ENCODE results near the gene ITK. TPM values are rescaled to one million over a fixed set of nuclear protein-coding genes. Genes with fewer than 3 reads are reported as not detected.
A peak's percentile ranks its signal among the peaks of the same experiment; 100 is the strongest.
"Not testable (repeated sequence)": the region's sequence is repeated elsewhere in the genome, so short reads cannot be mapped to it uniquely, and the experiment has no call there.

Gene ITK
- total and polyA plus RNA-seq, 5 donors from 2014 or later, result 146 to 550 (median 169) TPM

- Mint-ChIP-seq H3K9me3 (peaks cover 0 to 10% (median 2%) of the 10 kb centered on the region in 7 donors), H3K27ac (peak overlapping the region; percentile 84 to 92 (median 87)), H3K27me3 (no peaks in the 10 kb centered on the region), H3K4me1 (peaks cover 28 to 84% (median 54%) of the 10 kb centered on the region in 4 donors), H3K4me3 (peak overlapping the region; percentile 56 to 78 (median 72)), H3K36me3 (no peaks in the 10 kb centered on the region)
- H3K27ac ChIP-seq (ENCODE audit: insufficient read depth, low read length, poor library complexity, severe bottlenecking), result peak overlapping the region; percentile 89
- ATAC-seq (ENCODE audit: low read depth in 2 of 2) (peak; percentile 95 to 97), DNase-seq (peak; percentile 57 to 90 (median 67))
- no peaks in the 10 kb centered on the region for H3K9me3 ChIP-seq (ENCODE audit: control insufficient read depth in 2 of 2, low read length in 2 of 2)
- peak overlapping the region; percentile 70 for H3K4me3 ChIP-seq (ENCODE audit: low read depth, low read length)
- H3K27me3 ChIP-seq (ENCODE audit: control insufficient read depth, insufficient read depth, low read length), result no peaks in the 10 kb centered on the region
- H3K4me1 ChIP-seq (ENCODE audit: control insufficient read depth, insufficient read depth, low read length, poor library complexity, severe bottlenecking), result peaks cover 36% of the 10 kb centered on the region
- no peaks in the 10 kb centered on the region for H3K36me3 ChIP-seq (ENCODE audit: control insufficient read depth, insufficient read depth, low read length)
Observed at GRCh38 chr5:157172403-157172802, 8.2 kb upstream of the ITK start.

GRCh38 chr5:157175071-157175612, 5.5 kb upstream of the ITK start:
- H3K27me3 Mint-ChIP-seq, result no peaks in the 10 kb centered on the region
- Histone ChIP-seq H3K4me3 (ENCODE audit: low read depth, low read length) (no peak overlapping the region), H3K27me3 (ENCODE audit: control insufficient read depth, insufficient read depth, low read length) (no peaks in the 10 kb centered on the region), H3K9me3 (ENCODE audit: control insufficient read depth in 2 of 2, low read length in 2 of 2) (no peaks in the 10 kb centered on the region), H3K27ac (ENCODE audit: insufficient read depth, low read length, poor library complexity, severe bottlenecking) (no peak overlapping the region), H3K4me1 (ENCODE audit: control insufficient read depth, insufficient read depth, low read length, poor library complexity, severe bottlenecking) (peaks cover 51% of the 10 kb centered on the region), H3K36me3 (ENCODE audit: control insufficient read depth, insufficient read depth, low read length) (no peaks in the 10 kb centered on the region)
- H3K4me1 Mint-ChIP-seq, result peaks cover 33 to 88% (median 60%) of the 10 kb centered on the region in 4 donors
- no peak for DNase-seq
- peaks cover 4% of the 10 kb centered on the region for H3K36me3 Mint-ChIP-seq
- ATAC-seq (ENCODE audit: low read depth in 2 of 2), result no peak
- H3K4me3 Mint-ChIP-seq, result peak overlapping the region in 3 of 4 donors; percentile 2 to 73 (median 60)
- peak overlapping the region; percentile 76 to 93 (median 82) for H3K27ac Mint-ChIP-seq
- peaks cover 0 to 9% (median 2%) of the 10 kb centered on the region in 7 donors for H3K9me3 Mint-ChIP-seq

GRCh38 chr5:157177953-157178352, 2.7 kb upstream of the ITK start:
- H3K9me3 Mint-ChIP-seq, result peaks cover 0 to 2% (median 0%) of the 10 kb centered on the region in 7 donors
- Histone ChIP-seq H3K27me3 (ENCODE audit: control insufficient read depth, insufficient read depth, low read length) (no peaks in the 10 kb centered on the region), H3K36me3 (ENCODE audit: control insufficient read depth, insufficient read depth, low read length) (peaks cover 7% of the 10 kb centered on the region), H3K9me3 (ENCODE audit: control insufficient read depth in 2 of 2, low read length in 2 of 2) (no peaks in the 10 kb centered on the region), H3K4me1 (ENCODE audit: control insufficient read depth, insufficient read depth, low read length, poor library complexity, severe bottlenecking) (peaks cover 40% of the 10 kb centered on the region), H3K27ac (ENCODE audit: insufficient read depth, low read length, poor library complexity, severe bottlenecking) (peak overlapping the region; percentile 90), H3K4me3 (ENCODE audit: low read depth, low read length) (peak overlapping the region; percentile 100)
- H3K4me1 Mint-ChIP-seq, result peaks cover 13 to 66% (median 43%) of the 10 kb centered on the region in 4 donors
- DNase-seq (no peak), ATAC-seq (ENCODE audit: low read depth in 2 of 2) (no peak)
- H3K27me3 Mint-ChIP-seq, result no peaks in the 10 kb centered on the region
- peak overlapping the region; percentile 91 to 99 (median 96) for H3K27ac Mint-ChIP-seq
- H3K4me3 Mint-ChIP-seq, result peak overlapping the region; percentile 10 to 99 (median 66)
- peaks cover 22% of the 10 kb centered on the region for H3K36me3 Mint-ChIP-seq

- peak overlapping the region; percentile 91 to 99 (median 96) for H3K27ac Mint-ChIP-seq
Observed at GRCh38 chr5:157178966-157179365, 1.7 kb upstream of the ITK start.

GRCh38 chr5:157182143-157182757, 1.6 kb downstream of the ITK start:
- peaks cover 18 to 58% (median 38%) of the 10 kb centered on the region in 4 donors for H3K4me1 Mint-ChIP-seq
- H3K9me3 Mint-ChIP-seq, result peaks cover 0 to 2% (median 0%) of the 10 kb centered on the region in 7 donors
- peak overlapping the region; percentile 100 for H3K4me3 ChIP-seq (ENCODE audit: low read depth, low read length)
- H3K36me3 ChIP-seq (ENCODE audit: control insufficient read depth, insufficient read depth, low read length), result peaks cover 45% of the 10 kb centered on the region
- H3K27me3 ChIP-seq (ENCODE audit: control insufficient read depth, insufficient read depth, low read length), result no peaks in the 10 kb centered on the region
- no peaks in the 10 kb centered on the region for H3K9me3 ChIP-seq (ENCODE audit: control insufficient read depth in 2 of 2, low read length in 2 of 2)
- peaks cover 56% of the 10 kb centered on the region for H3K36me3 Mint-ChIP-seq
- H3K27me3 Mint-ChIP-seq, result no peaks in the 10 kb centered on the region
- H3K27ac ChIP-seq (ENCODE audit: insufficient read depth, low read length, poor library complexity, severe bottlenecking), result peak overlapping the region; percentile 90
- H3K4me3 Mint-ChIP-seq, result peak overlapping the region; percentile 95 to 100 (median 99)
- H3K27ac Mint-ChIP-seq, result peak overlapping the region; percentile 96 to 99 (median 97)
- DNase-seq (peak in 1 of 3 donors; percentile 51), ATAC-seq (ENCODE audit: low read depth in 2 of 2) (no peak)
- H3K4me1 ChIP-seq (ENCODE audit: control insufficient read depth, insufficient read depth, low read length, poor library complexity, severe bottlenecking), result peaks cover 58% of the 10 kb centered on the region

More at GRCh38 chr5:157178966-157179365, 1.7 kb upstream of the ITK start:
- no peaks in the 10 kb centered on the region for H3K9me3 ChIP-seq (ENCODE audit: control insufficient read depth in 2 of 2, low read length in 2 of 2)
- peaks cover 36% of the 10 kb centered on the region for H3K4me1 ChIP-seq (ENCODE audit: control insufficient read depth, insufficient read depth, low read length, poor library complexity, severe bottlenecking)
- no peak for DNase-seq
- H3K27me3 ChIP-seq (ENCODE audit: control insufficient read depth, insufficient read depth, low read length), result no peaks in the 10 kb centered on the region
- no peak for ATAC-seq (ENCODE audit: low read depth in 2 of 2)
- Mint-ChIP-seq H3K36me3 (peaks cover 32% of the 10 kb centered on the region), H3K27me3 (no peaks in the 10 kb centered on the region), H3K4me1 (peaks cover 12 to 61% (median 41%) of the 10 kb centered on the region in 4 donors), H3K4me3 (peak overlapping the region; percentile 85 to 100 (median 97)), H3K9me3 (peaks cover 0 to 2% (median 0%) of the 10 kb centered on the region in 7 donors)
- H3K4me3 ChIP-seq (ENCODE audit: low read depth, low read length), result peak overlapping the region; percentile 100
- H3K36me3 ChIP-seq (ENCODE audit: control insufficient read depth, insufficient read depth, low read length), result peaks cover 17% of the 10 kb centered on the region
- H3K27ac ChIP-seq (ENCODE audit: insufficient read depth, low read length, poor library complexity, severe bottlenecking), result peak overlapping the region; percentile 90

GRCh38 chr5:157184117-157184670, 3.6 kb downstream of the ITK start:
- Histone ChIP-seq H3K4me1 (ENCODE audit: control insufficient read depth, insufficient read depth, low read length, poor library complexity, severe bottlenecking) (peaks cover 64% of the 10 kb centered on the region), H3K36me3 (ENCODE audit: control insufficient read depth, insufficient read depth, low read length) (peaks cover 64% of the 10 kb centered on the region), H3K27ac (ENCODE audit: insufficient read depth, low read length, poor library complexity, severe bottlenecking) (peak overlapping the region; percentile 90), H3K9me3 (ENCODE audit: control insufficient read depth in 2 of 2, low read length in 2 of 2) (no peaks in the 10 kb centered on the region), H3K4me3 (ENCODE audit: low read depth, low read length) (peak overlapping the region; percentile 100), H3K27me3 (ENCODE audit: control insufficient read depth, insufficient read depth, low read length) (no peaks in the 10 kb centered on the region)
- H3K27me3 Mint-ChIP-seq, result no peaks in the 10 kb centered on the region
- no peak for ATAC-seq (ENCODE audit: low read depth in 2 of 2)
- H3K4me1 Mint-ChIP-seq, result peaks cover 17 to 57% (median 38%) of the 10 kb centered on the region in 4 donors
- H3K27ac Mint-ChIP-seq, result peak overlapping the region; percentile 92 to 96 (median 93)
- no peak for DNase-seq
- peak overlapping the region; percentile 95 to 99 (median 99) for H3K4me3 Mint-ChIP-seq
- peaks cover 0 to 2% (median 0%) of the 10 kb centered on the region in 7 donors for H3K9me3 Mint-ChIP-seq
- peaks cover 67% of the 10 kb centered on the region for H3K36me3 Mint-ChIP-seq

- Histone ChIP-seq H3K4me1 (ENCODE audit: control insufficient read depth, insufficient read depth, low read length, poor library complexity, severe bottlenecking) (peaks cover 64% of the 10 kb centered on the region), H3K27ac (ENCODE audit: insufficient read depth, low read length, poor library complexity, severe bottlenecking) (peak overlapping the region; percentile 90), H3K4me3 (ENCODE audit: low read depth, low read length) (peak overlapping the region; percentile 100), H3K36me3 (ENCODE audit: control insufficient read depth, insufficient read depth, low read length) (peaks cover 70% of the 10 kb centered on the region)
- not testable (repeated sequence) for H3K27me3 ChIP-seq (ENCODE audit: control insufficient read depth, insufficient read depth, low read length); ATAC-seq (ENCODE audit: low read depth in 2 of 2); H3K27me3 Mint-ChIP-seq; H3K9me3 ChIP-seq (ENCODE audit: control insufficient read depth in 2 of 2, low read length in 2 of 2); H3K9me3 Mint-ChIP-seq; DNase-seq
- peak overlapping the region; percentile 95 to 99 (median 99) for H3K4me3 Mint-ChIP-seq
- H3K4me1 Mint-ChIP-seq, result peaks cover 17 to 55% (median 34%) of the 10 kb centered on the region in 4 donors
- peaks cover 74% of the 10 kb centered on the region for H3K36me3 Mint-ChIP-seq
- peak overlapping the region; percentile 71 to 96 (median 93) for H3K27ac Mint-ChIP-seq
Observed at GRCh38 chr5:157185122-157185521, 4.5 kb downstream of the ITK start.

All from CD4-positive, CD25-positive, alpha-beta regulatory T cell (primary cell).